Left cardiac atrium (tissue), 4 donors: ENCODE results near the gene RAD51B. TPM values are rescaled to one million over a fixed set of nuclear protein-coding genes. Genes with fewer than 3 reads are reported as not detected.

ENCODE experiments used
- ATAC-seq, 2 donors: fragments of 200-7000 bp; cut with Tn5 transposase; one replicate each; pipeline ENCODE4 v1.9.1; 2020; ENCODE audit warnings: mild to moderate bottlenecking in 2 of 2, moderate library complexity in 2 of 2
- DNase-seq: peaks from one replicate; pipeline ENCODE4 v3.0.0-alpha.2; 2020
- intact Hi-C, 2 donors: fragments of 100-400 bp; cut with DNase I; formaldehyde crosslinking; loops; one replicate each; pipeline versions ENCODE4 v1.14.1 to v1.15.1; 2022 to 2023
- total RNA-seq, 2 donors: library from RNA; stranded (reverse); fragmentation: NEBNext Ultra II Directional; extraction: Animal tissue kit (Norgen Biotek cat#: 25700); gene quantifications; one replicate each; pipeline ENCODE4 v1.2.1, GENCODE V29; 2021
- donor health status: DM: no; HTN: yes; CAD: no.
- donor health status: DM: no; HTN: yes; CAD: no; lungs with severe emphysema.
- donor health status: DM: yes; HTN: yes; CAD: no.
- donor health status: Dilated cardiomyopathy.

RAD51B gene
- total RNA-seq, 2 donors from 2014 or later, result 4.4 to 6.6 TPM

DNA sequence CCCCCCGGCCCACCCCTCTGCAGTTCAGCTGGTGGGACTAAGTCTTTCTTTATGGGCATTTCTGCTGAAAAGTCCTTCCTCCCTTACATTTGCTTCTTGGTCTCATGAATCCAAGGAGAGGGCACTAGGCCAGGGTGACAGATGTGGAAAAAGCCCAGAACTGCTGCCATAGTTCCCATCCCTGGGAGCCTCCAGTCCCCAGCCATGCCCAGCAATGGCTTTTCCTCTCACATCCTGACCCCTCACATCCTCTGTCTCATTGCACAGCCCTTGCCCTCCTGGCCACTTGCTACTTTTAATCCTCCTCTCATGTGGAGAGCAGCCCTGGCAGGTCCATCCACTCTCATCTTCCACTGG is 850.8 kb downstream of the RAD51B start:
- DNase-seq, result no peak
- ATAC-seq, result peak; percentile 6 to 14
- intact Hi-C loops, result no loop called here

DNA sequence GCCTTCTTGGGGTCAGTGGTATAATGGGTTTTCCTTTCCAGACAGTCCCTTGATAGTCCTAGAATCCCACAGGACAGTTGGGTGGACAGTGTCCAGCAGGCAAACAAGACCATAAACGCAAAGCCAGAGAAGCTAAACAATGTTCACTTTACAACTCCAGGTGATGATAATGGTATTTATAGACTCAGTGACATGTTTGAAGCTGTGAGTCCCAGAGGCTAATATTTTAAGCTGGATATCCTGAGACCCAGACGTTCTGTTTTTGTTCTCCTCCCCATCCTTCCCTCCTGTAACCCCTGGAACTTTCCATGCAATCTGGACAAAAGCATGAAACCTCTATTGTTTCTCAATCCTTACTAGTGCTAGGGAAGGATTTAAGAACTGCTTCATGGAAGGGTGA is 852.3 kb downstream of the RAD51B start:
- ATAC-seq (peak in 1 of 2 donors; percentile 8), DNase-seq (no peak)
- intact Hi-C loops, result no loop called here

DNA sequence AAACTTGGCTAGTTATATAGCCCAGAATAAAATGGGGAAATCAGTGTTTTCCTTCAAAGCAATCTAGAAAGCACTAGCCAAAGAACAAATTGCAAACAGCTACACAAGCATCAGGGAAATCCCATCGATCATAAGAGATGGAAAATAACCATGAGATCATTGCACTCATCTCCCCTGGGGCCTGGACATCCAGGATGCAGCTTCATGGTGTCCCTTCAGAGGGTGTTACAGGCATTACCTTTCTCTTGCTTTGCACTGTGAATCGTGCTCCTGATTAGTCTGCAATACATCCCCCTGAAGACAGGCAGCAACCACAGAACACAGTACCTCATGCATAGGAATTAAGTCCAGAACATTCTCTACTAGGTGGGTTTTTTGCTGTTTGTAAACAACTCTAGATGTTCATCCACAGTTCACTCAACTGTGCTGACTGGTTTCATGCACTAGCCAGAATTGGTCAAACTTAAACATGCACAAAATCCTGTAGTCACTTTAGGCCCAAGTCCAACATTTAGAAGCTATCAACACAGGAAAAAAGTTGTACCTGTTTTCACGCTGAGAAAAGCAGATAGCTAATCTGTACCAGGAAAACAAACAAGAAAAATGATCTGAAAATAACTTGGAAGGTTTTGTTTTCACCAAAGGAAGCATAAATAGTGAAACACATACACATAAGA is 853.2 kb downstream of the RAD51B start:
- no peak for DNase-seq
- no peak for ATAC-seq
- intact Hi-C loops, result no loop called here

DNA sequence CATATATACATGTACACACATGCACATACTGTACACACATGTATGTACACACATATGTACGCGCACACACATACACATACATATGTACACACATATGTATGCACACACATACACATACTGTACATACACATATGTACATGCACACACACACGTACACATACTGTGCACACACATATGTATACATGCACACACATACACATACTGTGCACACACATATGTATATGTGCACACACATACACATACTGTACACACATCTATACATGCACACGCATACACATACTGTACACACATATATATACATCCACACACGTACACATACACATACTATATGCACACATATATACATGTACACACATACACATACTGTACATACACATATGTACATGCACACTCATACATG is 853.9 kb downstream of the RAD51B start:
- DNase-seq, result no peak
- ATAC-seq, result no peak
- intact Hi-C loops, result no loop called here

DNA sequence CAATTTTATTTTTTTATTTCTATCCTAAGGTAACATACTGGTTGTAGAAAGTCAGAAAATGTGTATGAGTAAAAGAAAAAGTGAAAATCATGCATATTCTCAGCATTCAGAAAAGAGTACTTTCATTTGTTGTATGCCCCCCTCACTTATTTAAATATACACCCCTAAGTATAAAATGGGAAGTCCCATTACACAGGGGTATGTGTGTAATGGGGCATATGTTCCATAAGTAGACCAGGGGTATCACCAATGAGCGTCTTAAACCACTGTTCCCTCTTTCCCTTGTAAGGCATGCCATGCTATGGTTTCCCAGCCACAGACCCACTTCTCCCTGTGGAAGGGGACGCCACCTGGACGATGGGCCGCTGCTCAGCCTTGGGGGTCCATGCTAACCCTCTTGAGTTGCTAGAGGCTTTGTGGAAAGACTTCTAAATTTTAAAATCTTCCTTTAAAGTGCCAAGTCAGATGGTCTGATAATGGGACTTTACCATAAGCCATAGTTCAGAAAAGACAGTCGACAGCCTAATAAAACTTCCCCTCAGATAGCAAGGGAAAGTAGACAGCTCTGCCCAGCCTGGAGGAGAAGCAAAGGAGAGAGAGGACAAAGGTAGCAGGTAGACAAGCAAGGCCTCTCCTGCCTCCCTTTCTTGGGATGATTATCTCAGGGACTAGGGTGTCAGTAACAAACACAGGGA is 855.1 kb downstream of the RAD51B start:
- intact Hi-C loops, result no loop called here
- no peak for DNase-seq
- ATAC-seq, result no peak

DNA sequence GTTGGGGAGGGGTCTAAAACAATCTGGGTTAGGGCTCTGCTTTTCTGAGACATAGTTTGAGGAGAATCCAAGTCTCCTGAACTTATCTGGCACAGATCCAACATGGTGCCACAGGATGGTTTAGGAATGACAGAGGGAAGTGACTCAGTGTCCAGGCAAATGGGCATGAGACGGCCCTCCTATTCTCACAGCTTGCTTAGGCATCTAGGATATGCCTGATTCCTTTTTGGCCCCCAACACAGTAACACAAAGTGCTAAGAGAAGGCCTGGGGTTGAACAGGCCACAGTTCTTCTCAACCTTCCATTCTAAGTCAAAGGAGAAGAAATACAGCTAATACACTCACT is 855.6 kb downstream of the RAD51B start:
- intact Hi-C loops, result no loop called here
- ATAC-seq, result no peak
- no peak for DNase-seq

DNA sequence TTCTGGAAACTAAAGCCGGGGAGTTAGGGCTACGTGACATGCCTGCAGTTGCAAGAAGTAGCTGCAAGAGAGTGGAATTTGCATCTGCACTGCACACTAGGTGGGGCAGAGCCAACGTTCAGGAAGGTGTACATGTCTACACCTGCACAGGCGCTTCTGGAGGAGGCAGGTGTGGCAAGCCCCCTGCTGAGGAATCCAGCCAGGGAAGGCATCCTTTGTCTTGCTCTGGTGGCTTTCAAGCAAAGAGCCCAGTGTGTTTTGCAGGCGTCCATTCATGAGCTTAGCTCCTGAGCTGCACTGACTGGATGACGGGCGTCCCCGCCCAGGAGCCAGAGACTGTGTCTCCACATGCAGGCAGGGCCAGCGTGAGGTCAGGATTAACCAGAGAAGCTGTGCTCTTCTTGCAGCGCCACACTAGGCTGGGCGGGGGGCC is 856.9 kb downstream of the RAD51B start:
- ATAC-seq, result no peak
- DNase-seq, result no peak
- intact Hi-C loops, result no loop called here

DNA sequence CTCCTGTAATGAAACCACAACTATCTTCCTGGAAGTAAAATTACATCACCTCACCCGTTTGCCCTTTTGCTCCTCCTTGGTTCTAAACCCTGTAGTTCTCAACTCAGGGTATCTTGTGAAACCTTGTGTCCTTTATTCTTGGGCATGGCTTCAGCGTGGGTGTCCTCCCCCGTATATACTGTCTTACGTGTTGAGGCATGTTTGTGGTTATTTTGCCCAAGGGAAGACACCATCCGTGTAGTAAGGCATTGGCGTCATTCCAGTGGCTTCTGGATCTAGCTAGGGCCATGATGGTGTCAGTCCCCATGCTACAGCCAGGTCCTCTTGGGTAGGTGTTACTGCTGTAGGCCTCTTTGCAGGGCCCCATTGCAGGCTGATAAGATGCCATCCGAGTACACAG is 857.9 kb downstream of the RAD51B start:
- intact Hi-C loops, result no loop called here
- ATAC-seq, result peak; percentile 5 to 24
- DNase-seq, result no peak

DNA sequence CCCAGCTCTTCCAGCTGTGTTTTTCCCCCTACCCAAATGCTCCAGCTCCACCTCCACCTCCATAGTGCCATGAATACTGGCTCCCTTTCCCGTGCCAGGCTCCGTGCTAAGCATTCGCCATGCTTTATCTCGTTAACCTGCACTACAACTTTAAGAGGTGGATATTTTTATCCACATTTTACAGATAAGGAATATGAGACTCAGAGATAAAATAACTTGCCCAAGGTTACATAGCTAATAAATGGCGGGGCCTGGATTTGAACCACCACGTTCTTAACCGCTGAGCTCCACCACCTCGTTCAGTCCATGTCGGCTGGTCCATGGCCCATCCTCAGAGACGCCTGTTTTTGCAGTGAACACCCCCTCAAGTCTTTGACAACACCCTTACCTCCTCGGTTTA is 858.3 kb downstream of the RAD51B start:
- no peak for DNase-seq
- no peak for ATAC-seq
- intact Hi-C loops, result no loop called here

DNA sequence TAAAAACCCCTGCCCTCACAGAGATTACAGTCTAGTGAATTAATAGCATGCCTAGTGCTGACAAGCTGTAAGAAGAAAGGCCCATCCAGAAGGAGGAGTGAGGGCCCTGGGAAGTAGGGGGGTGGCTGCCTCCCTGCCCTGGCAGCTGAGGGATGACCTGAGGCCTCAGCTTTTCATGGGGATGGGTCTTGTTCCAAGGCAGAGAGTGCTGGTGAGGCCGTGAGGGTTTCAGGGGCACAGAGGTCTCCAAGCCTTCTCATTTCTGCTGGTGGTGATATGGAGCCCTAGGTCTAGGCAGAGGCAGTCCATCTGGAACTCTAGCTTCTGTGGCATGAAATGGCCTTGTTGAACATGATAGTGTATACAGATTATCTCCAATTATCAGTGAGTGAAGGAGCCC is 858.9 kb downstream of the RAD51B start:
- DNase-seq, result no peak
- ATAC-seq, result no peak
- intact Hi-C loops, result no loop called here

DNA sequence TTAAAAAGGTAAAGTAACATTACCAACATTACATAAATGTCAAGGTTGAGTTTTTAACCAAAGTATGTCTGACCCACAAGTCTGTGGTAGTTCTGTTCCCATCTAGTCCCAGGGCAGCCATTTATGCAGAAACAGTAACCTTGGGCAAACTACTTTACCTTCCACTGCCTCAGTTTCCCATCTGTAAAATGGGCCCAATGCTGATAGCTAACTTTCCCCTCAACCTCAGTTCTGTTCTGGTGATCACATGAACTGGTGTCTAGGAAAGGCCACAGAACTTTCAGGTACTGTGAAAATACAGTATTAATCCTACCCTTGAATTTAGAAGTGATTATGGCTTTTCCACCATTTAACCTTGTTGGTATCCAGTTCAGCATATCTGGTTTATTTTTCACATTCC is 859.7 kb downstream of the RAD51B start:
- ATAC-seq, result no peak
- intact Hi-C loops, result no loop called here

DNA sequence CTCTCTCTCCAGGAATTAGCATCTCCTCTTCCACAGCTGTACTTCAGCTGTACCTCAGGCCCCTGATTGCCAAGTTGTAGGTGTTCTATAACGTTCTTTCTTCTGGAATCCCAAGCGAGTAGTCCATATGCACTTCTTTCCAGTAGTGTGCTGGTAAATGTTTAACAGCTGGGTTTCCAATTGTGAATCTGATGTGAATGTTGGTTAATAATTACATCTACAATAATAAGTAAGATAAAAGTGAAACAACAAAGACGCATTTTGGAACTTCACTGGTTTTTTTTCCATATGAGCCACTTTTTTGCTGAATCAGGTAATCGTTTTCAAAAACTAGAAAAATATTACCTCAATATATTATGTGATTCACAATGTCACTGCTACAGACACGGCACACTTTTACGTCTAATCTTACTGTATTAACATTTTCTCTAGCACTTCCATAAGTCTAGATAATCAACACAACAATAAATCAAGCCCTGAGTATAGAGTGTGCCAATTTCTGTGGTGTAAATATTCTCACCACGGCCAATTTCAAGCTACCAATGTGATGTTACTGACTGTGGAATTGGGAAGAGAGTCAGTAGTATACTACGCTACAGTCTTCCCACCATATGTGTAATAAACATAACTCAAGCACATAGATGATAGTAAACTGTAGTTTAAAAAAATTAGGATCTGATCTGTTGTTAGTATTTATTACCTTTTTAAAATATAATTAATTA is 860.3 kb downstream of the RAD51B start:
- ATAC-seq, result no peak
- intact Hi-C loops, result loop anchor here in 1 of 2 donors (5.0 kb wide), 1 partner anchor 112 kb away; the partner anchor contains the start of gene ZFP36L1
- DNase-seq, result no peak

More for the DNA sequence above, 859.7 kb downstream of the RAD51B start:
- DNase-seq, result no peak

DNA sequence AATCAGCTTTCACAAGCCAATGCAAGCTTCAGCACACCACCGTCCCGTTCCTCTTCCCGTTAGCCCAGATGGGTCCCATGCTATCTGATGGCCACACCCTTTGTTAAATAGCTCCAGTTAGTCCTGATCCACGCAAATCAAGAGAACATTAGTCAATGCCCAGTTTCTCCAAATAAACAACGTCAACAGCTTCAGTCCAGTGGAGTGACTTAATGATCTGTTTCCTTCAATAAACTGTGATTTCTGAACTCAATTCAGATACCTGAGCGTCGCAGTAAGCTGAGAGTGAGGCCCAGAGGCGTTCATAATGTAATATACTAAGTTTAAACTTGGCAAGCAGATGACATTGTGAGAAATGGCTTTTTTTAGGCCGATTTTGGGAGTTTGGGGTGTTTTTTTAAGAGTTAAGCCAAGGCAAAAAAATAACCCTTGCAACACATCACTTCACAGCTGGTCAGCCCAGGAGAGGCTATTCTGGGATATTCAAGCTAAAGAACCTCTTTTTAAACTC is 861.0 kb downstream of the RAD51B start:
- DNase-seq, result no peak
- intact Hi-C loops, result loop anchor here in 1 of 2 donors (5.0 kb wide), 1 partner anchor 112 kb away; the partner anchor contains the start of gene ZFP36L1
- peak; percentile 23 to 40 for ATAC-seq

DNA sequence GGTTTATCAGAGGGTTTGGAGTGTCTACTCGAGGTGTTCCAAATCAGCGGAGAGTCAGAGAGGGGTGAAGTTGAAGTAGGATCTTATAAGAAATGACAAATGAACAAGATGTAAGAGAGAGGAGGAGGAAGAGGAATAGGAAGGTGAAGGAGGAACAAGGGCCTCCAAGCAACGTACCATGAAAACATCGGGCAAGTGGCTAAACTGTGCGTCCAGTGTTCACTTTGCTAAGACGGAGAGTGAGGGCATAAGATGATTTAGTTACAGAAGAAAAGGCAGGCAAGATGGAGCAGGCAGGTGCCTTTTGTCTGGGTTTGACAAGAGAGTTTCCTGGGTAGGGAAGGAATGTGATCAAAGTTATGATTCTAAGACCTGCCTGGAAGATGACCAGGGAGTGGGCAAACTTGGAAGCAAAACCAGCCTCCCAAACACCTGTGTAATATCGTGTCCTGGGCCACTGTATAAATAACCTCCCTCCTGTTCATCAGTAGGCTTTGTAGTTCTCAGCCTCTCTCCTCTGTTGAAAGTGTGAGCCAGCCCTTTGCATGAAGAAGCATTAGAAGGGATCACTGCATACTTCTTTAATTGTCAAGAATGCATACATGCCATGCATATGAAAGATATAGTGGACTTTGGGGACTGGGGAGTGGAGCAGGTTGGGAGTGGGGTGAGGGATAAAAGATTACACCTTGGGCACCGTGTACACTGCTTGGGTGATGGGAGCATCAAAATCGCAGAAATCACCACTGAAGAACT is 861.9 kb downstream of the RAD51B start:
- ATAC-seq (no peak), DNase-seq (no peak)
- intact Hi-C loops, result loop anchor here in 1 of 2 donors (5.0 kb wide), 1 partner anchor 111 kb away; the partner anchor contains the start of gene ZFP36L1

DNA sequence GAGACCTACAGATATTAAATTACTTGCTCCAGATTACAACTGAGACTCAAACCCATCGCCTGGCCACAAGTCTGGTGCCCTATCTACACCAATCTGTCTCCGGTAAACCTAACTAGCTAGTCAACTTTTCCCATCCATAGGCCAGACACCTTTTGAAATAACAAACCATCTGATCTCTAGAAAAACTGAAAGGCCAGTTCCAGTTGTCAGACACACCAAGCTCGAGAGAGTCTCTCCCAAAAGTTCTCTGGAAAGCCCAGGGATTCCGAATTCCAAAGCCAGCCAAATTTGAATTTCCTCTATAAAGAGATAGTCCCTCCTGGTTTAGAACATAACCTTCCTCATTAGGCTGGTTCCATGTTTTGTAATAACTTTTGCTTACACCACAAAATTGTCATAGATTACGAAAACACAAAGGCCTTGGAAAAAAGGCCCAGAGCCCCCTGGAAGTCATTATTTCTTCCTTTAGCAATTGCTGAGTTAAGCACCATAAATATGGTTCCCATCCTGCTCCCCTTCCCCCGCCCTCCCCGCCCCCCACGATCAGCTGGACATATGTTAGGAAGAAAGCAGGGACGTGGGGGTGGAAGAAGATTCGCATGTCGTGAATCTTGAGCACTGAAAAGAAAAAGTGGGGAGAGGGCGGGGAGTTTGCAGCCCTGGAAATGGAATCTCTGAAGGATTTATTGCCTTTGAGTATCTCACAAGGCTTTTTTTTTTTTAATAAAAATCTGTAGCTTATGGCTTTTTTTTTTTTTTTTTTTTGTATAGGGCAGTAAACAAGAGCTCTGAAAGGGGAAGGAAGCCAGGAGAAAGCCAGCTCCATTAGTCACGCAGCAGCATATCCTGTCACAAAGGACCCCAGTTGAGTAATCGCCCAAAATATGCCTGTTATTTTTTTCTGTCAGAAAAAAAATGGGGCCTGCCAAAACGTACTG is 862.9 kb downstream of the RAD51B start:
- intact Hi-C loops, result loop anchor here in 1 of 2 donors (5.0 kb wide), 1 partner anchor 110 kb away; the partner anchor contains the start of gene ZFP36L1
- peak; percentile 77 to 81 for ATAC-seq
- DNase-seq, result peak; percentile 66

DNA sequence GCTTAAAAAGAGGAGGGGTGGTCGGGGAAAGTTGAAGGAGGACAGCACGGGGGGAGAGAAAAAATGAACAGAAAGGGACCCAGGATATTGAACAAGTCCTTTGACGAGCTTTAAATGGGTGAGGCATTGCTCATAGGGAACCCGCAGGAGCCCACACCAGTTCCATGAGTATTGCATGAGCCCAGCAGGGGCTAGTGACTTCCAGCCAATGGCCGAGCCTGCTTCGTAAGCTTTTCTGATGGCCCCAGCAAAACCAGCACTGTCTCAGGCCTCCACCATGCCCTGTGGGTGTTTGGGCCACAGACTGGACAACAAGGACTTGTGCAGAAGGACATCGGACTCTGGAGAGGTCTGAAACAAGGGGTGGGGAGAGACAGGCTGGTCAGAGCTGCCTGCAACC is 863.7 kb downstream of the RAD51B start:
- ATAC-seq (peak in 1 of 2 donors; percentile 7), DNase-seq (no peak)
- intact Hi-C loops, result loop anchor here in 1 of 2 donors (5.0 kb wide), 1 partner anchor 109 kb away; the partner anchor contains the start of gene ZFP36L1

DNA sequence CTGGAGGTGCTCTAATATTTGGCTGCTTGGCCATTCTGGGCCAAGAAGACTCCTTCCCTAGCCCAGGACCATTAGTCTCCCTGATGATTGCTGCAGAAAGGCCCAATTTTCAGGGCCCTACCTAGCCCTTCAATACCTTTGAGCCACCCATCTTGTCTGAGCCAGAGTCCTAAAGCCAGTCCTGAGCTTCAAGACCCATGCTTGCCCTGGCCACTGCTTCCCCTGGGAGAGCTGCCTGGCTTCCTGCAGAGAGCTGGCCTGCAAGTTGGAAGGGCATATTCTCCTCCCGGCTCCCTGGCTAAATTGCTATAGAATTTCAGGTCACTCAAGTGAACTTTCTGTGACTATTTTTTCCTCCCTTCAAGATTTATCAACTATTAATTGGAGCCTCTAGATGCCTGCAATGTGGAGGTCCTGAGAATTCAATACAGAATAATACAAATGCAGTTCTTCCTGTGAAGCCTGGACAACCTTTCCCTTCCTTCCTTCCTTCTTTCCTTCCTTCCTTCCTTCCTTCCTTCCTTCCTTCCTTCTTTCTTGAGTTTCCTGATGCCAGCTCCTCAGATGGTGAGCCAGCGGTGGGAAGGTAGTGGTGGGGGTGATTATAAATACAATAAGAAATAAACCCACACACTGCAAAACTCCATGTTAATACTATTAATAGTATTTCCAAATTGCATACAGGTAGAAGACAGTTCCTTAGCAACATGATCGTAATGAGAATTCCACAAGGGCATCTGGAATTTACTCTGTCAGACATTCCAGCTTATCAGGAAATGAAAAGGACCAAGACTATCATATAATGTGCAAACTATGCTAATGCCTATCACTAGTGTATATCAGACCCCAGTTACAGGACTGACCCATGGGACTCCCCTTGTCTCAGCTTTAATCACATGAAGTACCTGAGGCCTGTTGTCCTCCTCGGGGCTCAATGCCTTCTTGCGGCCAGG is 865.2 kb downstream of the RAD51B start:
- ATAC-seq (no peak), DNase-seq (no peak)
- intact Hi-C loops, result loop anchor here in 1 of 2 donors (5.0 kb wide), 1 partner anchor 108 kb away; the partner anchor contains the start of gene ZFP36L1
